GM23338 (cell line): ENCODE data around the gene IL13. TPM values are rescaled to one million over a fixed set of nuclear protein-coding genes. Genes with fewer than 3 reads are reported as not detected.

ENCODE experiments used
- ATAC-seq: fragments of 200-7000 bp; cut with Tn5 transposase; 3 replicates; pipeline ENCODE4 v1.9.1; 2020
- DNase-seq: peaks from one replicate; pipeline ENCODE4 v3.0.0-alpha.2; 2015; ENCODE audit warnings: low spot score
- H2AFZ ChIP-seq: fragments of 200-600 bp; sonication (generic); 2 replicates; pipeline ENCODE4 v1.8.0; 2016; ENCODE audit warnings: antibody characterized with exemption, mild to moderate bottlenecking, moderate library complexity
- H3F3A ChIP-seq: fragments of 200-600 bp; sonication (generic); replicated peaks from 2 replicates; pipeline ENCODE4 v1.8.0; 2017; ENCODE audit warnings: antibody characterized with exemption, mixed run types, low read depth
- H3K27ac ChIP-seq: fragments of 200-600 bp; sonication (generic); 2 replicates; pipeline ENCODE4 v1.6.1; 2016; ENCODE audit warnings: low read depth
- H3K27me3 ChIP-seq: fragments of 200-600 bp; sonication (generic); 2 replicates; pipeline ENCODE4 v1.8.0; 2016; ENCODE audit warnings: mild to moderate bottlenecking, mixed run types, moderate library complexity; ENCODE audit not compliant: insufficient read depth
- H3K36me3 ChIP-seq: fragments of 200-600 bp; sonication (generic); 2 replicates; pipeline ENCODE4 v1.8.0; 2016; ENCODE audit warnings: mild to moderate bottlenecking; ENCODE audit not compliant: insufficient read depth
- H3K4me1 ChIP-seq: fragments of 200-600 bp; sonication (generic); 2 replicates; pipeline ENCODE4 v1.8.0; 2016; ENCODE audit warnings: mild to moderate bottlenecking, moderate library complexity; ENCODE audit not compliant: insufficient read depth
- H3K4me2 ChIP-seq: fragments of 200-600 bp; sonication (generic); 2 replicates; pipeline ENCODE4 v1.7.1; 2017; ENCODE audit warnings: mixed run types
- H3K4me3 ChIP-seq: fragments of 200-600 bp; sonication (generic); 2 replicates; pipeline ENCODE4 v1.6.1; 2016; ENCODE audit warnings: mixed run types
- H3K79me2 ChIP-seq: fragments of 200-600 bp; sonication (generic); replicated peaks from 2 replicates; pipeline ENCODE4 v1.8.0; 2017; ENCODE audit warnings: mild to moderate bottlenecking; ENCODE audit not compliant: insufficient read depth
- H3K9me2 ChIP-seq: fragments of 200-600 bp; sonication (generic); 2 replicates; pipeline ENCODE4 v1.8.0; 2017; ENCODE audit not compliant: insufficient read depth
- H4K20me1 ChIP-seq: fragments of 200-600 bp; sonication (generic); replicated peaks from 2 replicates; pipeline ENCODE4 v1.8.0; 2017; ENCODE audit warnings: mild to moderate bottlenecking; ENCODE audit not compliant: insufficient read depth
- H3K27ac Mint-ChIP-seq: 2 replicates; pipeline ENCODE4 v1.8.0; 2020; ENCODE audit warnings: inconsistent platforms, mild to moderate bottlenecking, moderate library complexity, mixed read lengths
- H3K27me3 Mint-ChIP-seq: 3 replicates; pipeline ENCODE4 v1.8.0; 2022; ENCODE audit warnings: low read depth, mild to moderate bottlenecking, moderate library complexity, mixed read lengths, inconsistent platforms; ENCODE audit not compliant: insufficient read depth, poor library complexity
- H3K36me3 Mint-ChIP-seq: 3 replicates; pipeline ENCODE4 v1.8.0; 2021; ENCODE audit warnings: low read depth, mild to moderate bottlenecking, inconsistent platforms, moderate library complexity, mixed read lengths
- H3K4me1 Mint-ChIP-seq: 3 replicates; pipeline ENCODE4 v1.8.0; 2020; ENCODE audit warnings: mild to moderate bottlenecking, inconsistent platforms, mixed read lengths
- H3K4me3 Mint-ChIP-seq: 3 replicates; pipeline ENCODE4 v1.8.0; 2021; ENCODE audit warnings: moderate library complexity, mild to moderate bottlenecking, inconsistent platforms, mixed read lengths
- H3K9me3 Mint-ChIP-seq: 3 replicates; pipeline ENCODE4 v1.8.0; 2020; ENCODE audit warnings: moderate library complexity, mild to moderate bottlenecking, inconsistent platforms, mixed read lengths
- CREB1 ChIP-seq: fragments of 250-450 bp; sonication (Bioruptor Pico); IDR thresholded peaks from 2 replicates; pipeline ENCODE4 v1.5.0; 2020; ENCODE audit warnings: low read depth, mild to moderate bottlenecking, moderate library complexity
- JUNB ChIP-seq: IDR thresholded peaks from one replicate; pipeline ENCODE4 v1.6.1; 2016; ENCODE audit warnings: antibody characterized with exemption; ENCODE audit not compliant: unreplicated experiment
- POLR2AphosphoS5 ChIP-seq: IDR thresholded peaks from 2 replicates; pipeline ENCODE4 v1.6.1; 2016; ENCODE audit warnings: antibody characterized with exemption, low read depth
- STAT1 ChIP-seq: IDR thresholded peaks from one replicate; pipeline ENCODE4 v1.6.1; 2016; ENCODE audit warnings: antibody characterized with exemption; ENCODE audit not compliant: unreplicated experiment
- ZNF331 ChIP-seq: fragments of 250-450 bp; sonication (Bioruptor Pico); IDR thresholded peaks from 2 replicates; pipeline ENCODE4 v1.5.0; 2020; ENCODE audit warnings: low read depth, mild to moderate bottlenecking, moderate library complexity
- polyA plus RNA-seq: library from polyadenylated mRNA; unstranded; fragments of >200 nt; fragmentation: Nextera tagmentation; extraction: Ambion mirVana; gene quantifications from 2 replicates; pipeline ENCODE4 v1.2.1, GENCODE V29; 2016
- total RNA-seq: library from RNA; depleted of rRNA; stranded (reverse); fragments of >200 nt; shearing (Covaris generic); gene quantifications from 2 replicates; pipeline ENCODE4 v1.2.3, GENCODE V29; 2014
- TF ChIP-seq, protein P1 (sequence below): IDR thresholded peaks from one replicate; pipeline ENCODE4 v1.6.1; 2018; ENCODE audit warnings: antibody characterized with exemption; ENCODE audit not compliant: unreplicated experiment
- TF ChIP-seq, protein P2 (sequence below), 2 experiments: fragments of 200-600 bp in 1 of 2; sonication (generic) in 1 of 2; conservative IDR thresholded peaks; 2 replicates each; pipeline versions ENCODE4 v1.5.1 to v1.6.1; 2016 to 2017; ENCODE audit warnings: antibody characterized with exemption in 2 of 2, low read depth in 2 of 2, mild to moderate bottlenecking in 2 of 2, moderate library complexity in 1 of 2
- TF ChIP-seq, protein P3 (sequence below): IDR thresholded peaks from 2 replicates; pipeline ENCODE4 v1.6.1; 2016; ENCODE audit warnings: antibody characterized with exemption
- TF ChIP-seq, protein P4 (sequence below): fragments of 250-450 bp; sonication (Bioruptor Pico); IDR thresholded peaks from 2 replicates; pipeline ENCODE4 v1.5.0; 2020; ENCODE audit warnings: mild to moderate bottlenecking, moderate library complexity

IL13 gene
- total and polyA plus RNA-seq, 2 experiments from 2014 or later: not detected

DNA sequence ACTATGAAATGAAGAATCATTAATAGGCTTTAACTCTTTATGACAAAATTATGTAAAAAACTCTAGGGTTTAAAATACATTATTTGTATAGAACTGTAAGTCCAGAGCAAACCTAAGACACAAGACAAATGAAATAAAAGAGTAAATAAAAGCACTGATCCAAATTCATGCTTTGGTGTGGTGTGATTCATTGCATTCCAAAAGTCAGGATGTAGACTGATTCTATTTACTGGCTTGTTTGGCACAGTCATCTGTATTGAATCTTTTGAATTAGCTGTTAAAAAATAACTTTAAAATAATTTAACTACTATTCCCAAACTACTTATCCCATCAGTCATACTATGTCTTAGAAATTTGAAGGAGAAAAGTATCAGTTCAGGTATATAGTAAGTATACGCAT is 46.9 kb downstream of the IL13 start:
- Histone ChIP-seq H3F3A (no peaks in the 10 kb centered on the region), H3K27ac (no peak overlapping the region), H2AFZ (no peak overlapping the region), H3K27me3 (no peaks in the 10 kb centered on the region), H3K4me1 (no peaks in the 10 kb centered on the region), H3K9me2 (no peaks in the 10 kb centered on the region), H3K4me2 (no peak overlapping the region), H3K4me3 (no peak overlapping the region), H3K79me2 (no peaks in the 10 kb centered on the region), H3K36me3 (no peaks in the 10 kb centered on the region), H4K20me1 (no peaks in the 10 kb centered on the region)
- H3K4me3 Mint-ChIP-seq: no peak overlapping the region
- no peaks in the 10 kb centered on the region; the same call in 2 of the 3 replicates for H3K4me1 Mint-ChIP-seq
- TF ChIP-seq ZNF331 (CRISPR knock-in tag) (no peak), POLR2AphosphoS5 (no peak)
- no peak for DNase-seq
- H3K9me3 Mint-ChIP-seq: no peaks in the 10 kb centered on the region
- no peak for ATAC-seq
- no peak overlapping the region for H3K27ac Mint-ChIP-seq
- H3K36me3 Mint-ChIP-seq: peaks cover 18% of the 10 kb centered on the region; the same call in 2 of the 3 replicates
- H3K27me3 Mint-ChIP-seq: no peaks in the 10 kb centered on the region

DNA sequence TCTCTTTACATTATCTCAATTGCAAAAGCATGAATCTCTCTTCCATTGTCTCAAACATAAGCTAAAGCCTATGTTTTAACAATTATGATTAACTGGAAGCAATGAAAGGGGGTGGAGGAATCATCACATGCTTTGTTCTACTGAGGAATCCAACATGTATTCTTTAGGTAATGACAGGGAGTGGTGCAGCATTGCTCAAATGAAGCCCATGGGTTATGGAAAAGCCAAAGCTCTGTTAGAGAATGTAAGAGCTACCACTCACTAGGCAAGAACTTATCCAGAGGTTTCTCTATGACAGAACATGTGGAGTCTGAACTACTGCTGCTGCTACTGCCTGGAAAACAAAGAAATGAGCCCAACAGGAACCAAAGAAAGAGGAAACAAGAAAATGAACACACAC is 50.7 kb downstream of the IL13 start:
- no peaks in the 10 kb centered on the region for H3F3A ChIP-seq
- H3K4me1 ChIP-seq: no peaks in the 10 kb centered on the region
- no peaks in the 10 kb centered on the region; the same call in 2 of the 3 replicates for H3K4me1 Mint-ChIP-seq
- H3K27me3 ChIP-seq: no peaks in the 10 kb centered on the region
- H3K4me3 Mint-ChIP-seq: no peak overlapping the region
- H4K20me1 ChIP-seq: no peaks in the 10 kb centered on the region
- DNase-seq: no peak
- no peak for ATAC-seq
- no peak overlapping the region for H3K27ac Mint-ChIP-seq
- H3K79me2 ChIP-seq: no peaks in the 10 kb centered on the region
- H3K4me2 ChIP-seq: no peak overlapping the region
- no peaks in the 10 kb centered on the region for H3K27me3 Mint-ChIP-seq
- no peaks in the 10 kb centered on the region for H3K9me2 ChIP-seq
- H3K27ac ChIP-seq: no peak overlapping the region
- H2AFZ ChIP-seq: no peak overlapping the region
- no peak overlapping the region for H3K4me3 ChIP-seq
- no peaks in the 10 kb centered on the region for H3K36me3 ChIP-seq
- no peaks in the 10 kb centered on the region for H3K36me3 Mint-ChIP-seq
- H3K9me3 Mint-ChIP-seq: no peaks in the 10 kb centered on the region
- TF ChIP-seq JUNB (no peak), ZNF331 (CRISPR knock-in tag) (no peak), POLR2AphosphoS5 (no peak), CREB1 (CRISPR knock-in tag) (no peak), STAT1 (no peak)
- TF ChIP-seq, protein P1, sequence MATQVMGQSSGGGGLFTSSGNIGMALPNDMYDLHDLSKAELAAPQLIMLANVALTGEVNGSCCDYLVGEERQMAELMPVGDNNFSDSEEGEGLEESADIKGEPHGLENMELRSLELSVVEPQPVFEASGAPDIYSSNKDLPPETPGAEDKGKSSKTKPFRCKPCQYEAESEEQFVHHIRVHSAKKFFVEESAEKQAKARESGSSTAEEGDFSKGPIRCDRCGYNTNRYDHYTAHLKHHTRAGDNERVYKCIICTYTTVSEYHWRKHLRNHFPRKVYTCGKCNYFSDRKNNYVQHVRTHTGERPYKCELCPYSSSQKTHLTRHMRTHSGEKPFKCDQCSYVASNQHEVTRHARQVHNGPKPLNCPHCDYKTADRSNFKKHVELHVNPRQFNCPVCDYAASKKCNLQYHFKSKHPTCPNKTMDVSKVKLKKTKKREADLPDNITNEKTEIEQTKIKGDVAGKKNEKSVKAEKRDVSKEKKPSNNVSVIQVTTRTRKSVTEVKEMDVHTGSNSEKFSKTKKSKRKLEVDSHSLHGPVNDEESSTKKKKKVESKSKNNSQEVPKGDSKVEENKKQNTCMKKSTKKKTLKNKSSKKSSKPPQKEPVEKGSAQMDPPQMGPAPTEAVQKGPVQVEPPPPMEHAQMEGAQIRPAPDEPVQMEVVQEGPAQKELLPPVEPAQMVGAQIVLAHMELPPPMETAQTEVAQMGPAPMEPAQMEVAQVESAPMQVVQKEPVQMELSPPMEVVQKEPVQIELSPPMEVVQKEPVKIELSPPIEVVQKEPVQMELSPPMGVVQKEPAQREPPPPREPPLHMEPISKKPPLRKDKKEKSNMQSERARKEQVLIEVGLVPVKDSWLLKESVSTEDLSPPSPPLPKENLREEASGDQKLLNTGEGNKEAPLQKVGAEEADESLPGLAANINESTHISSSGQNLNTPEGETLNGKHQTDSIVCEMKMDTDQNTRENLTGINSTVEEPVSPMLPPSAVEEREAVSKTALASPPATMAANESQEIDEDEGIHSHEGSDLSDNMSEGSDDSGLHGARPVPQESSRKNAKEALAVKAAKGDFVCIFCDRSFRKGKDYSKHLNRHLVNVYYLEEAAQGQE: no peak
- TF ChIP-seq, protein P2, sequence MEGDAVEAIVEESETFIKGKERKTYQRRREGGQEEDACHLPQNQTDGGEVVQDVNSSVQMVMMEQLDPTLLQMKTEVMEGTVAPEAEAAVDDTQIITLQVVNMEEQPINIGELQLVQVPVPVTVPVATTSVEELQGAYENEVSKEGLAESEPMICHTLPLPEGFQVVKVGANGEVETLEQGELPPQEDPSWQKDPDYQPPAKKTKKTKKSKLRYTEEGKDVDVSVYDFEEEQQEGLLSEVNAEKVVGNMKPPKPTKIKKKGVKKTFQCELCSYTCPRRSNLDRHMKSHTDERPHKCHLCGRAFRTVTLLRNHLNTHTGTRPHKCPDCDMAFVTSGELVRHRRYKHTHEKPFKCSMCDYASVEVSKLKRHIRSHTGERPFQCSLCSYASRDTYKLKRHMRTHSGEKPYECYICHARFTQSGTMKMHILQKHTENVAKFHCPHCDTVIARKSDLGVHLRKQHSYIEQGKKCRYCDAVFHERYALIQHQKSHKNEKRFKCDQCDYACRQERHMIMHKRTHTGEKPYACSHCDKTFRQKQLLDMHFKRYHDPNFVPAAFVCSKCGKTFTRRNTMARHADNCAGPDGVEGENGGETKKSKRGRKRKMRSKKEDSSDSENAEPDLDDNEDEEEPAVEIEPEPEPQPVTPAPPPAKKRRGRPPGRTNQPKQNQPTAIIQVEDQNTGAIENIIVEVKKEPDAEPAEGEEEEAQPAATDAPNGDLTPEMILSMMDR (conservative IDR thresholded peaks at IDR 0.05; ENCODE audit: low read depth in 2 of 2): no peak
- TF ChIP-seq, protein P3, sequence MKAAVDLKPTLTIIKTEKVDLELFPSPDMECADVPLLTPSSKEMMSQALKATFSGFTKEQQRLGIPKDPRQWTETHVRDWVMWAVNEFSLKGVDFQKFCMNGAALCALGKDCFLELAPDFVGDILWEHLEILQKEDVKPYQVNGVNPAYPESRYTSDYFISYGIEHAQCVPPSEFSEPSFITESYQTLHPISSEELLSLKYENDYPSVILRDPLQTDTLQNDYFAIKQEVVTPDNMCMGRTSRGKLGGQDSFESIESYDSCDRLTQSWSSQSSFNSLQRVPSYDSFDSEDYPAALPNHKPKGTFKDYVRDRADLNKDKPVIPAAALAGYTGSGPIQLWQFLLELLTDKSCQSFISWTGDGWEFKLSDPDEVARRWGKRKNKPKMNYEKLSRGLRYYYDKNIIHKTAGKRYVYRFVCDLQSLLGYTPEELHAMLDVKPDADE: no peak
- TF ChIP-seq, protein P4, sequence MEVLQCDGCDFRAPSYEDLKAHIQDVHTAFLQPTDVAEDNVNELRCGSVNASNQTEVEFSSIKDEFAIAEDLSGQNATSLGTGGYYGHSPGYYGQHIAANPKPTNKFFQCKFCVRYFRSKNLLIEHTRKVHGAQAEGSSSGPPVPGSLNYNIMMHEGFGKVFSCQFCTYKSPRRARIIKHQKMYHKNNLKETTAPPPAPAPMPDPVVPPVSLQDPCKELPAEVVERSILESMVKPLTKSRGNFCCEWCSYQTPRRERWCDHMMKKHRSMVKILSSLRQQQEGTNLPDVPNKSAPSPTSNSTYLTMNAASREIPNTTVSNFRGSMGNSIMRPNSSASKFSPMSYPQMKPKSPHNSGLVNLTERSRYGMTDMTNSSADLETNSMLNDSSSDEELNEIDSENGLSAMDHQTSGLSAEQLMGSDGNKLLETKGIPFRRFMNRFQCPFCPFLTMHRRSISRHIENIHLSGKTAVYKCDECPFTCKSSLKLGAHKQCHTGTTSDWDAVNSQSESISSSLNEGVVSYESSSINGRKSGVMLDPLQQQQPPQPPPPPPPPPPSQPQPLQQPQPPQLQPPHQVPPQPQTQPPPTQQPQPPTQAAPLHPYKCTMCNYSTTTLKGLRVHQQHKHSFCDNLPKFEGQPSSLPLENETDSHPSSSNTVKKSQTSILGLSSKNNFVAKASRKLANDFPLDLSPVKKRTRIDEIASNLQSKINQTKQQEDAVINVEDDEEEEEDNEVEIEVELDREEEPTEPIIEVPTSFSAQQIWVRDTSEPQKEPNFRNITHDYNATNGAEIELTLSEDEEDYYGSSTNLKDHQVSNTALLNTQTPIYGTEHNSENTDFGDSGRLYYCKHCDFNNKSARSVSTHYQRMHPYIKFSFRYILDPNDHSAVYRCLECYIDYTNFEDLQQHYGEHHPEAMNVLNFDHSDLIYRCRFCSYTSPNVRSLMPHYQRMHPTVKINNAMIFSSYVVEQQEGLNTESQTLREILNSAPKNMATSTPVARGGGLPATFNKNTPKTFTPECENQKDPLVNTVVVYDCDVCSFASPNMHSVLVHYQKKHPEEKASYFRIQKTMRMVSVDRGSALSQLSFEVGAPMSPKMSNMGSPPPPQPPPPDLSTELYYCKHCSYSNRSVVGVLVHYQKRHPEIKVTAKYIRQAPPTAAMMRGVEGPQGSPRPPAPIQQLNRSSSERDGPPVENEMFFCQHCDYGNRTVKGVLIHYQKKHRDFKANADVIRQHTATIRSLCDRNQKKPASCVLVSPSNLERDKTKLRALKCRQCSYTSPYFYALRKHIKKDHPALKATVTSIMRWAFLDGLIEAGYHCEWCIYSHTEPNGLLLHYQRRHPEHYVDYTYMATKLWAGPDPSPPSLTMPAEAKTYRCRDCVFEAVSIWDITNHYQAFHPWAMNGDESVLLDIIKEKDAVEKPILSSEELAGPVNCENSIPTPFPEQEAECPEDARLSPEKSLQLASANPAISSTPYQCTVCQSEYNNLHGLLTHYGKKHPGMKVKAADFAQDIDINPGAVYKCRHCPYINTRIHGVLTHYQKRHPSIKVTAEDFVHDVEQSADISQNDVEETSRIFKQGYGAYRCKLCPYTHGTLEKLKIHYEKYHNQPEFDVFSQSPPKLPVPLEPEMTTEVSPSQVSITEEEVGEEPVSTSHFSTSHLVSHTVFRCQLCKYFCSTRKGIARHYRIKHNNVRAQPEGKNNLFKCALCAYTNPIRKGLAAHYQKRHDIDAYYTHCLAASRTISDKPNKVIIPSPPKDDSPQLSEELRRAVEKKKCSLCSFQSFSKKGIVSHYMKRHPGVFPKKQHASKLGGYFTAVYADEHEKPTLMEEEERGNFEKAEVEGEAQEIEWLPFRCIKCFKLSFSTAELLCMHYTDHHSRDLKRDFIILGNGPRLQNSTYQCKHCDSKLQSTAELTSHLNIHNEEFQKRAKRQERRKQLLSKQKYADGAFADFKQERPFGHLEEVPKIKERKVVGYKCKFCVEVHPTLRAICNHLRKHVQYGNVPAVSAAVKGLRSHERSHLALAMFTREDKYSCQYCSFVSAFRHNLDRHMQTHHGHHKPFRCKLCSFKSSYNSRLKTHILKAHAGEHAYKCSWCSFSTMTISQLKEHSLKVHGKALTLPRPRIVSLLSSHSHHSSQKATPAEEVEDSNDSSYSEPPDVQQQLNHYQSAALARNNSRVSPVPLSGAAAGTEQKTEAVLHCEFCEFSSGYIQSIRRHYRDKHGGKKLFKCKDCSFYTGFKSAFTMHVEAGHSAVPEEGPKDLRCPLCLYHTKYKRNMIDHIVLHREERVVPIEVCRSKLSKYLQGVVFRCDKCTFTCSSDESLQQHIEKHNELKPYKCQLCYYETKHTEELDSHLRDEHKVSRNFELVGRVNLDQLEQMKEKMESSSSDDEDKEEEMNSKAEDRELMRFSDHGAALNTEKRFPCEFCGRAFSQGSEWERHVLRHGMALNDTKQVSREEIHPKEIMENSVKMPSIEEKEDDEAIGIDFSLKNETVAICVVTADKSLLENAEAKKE (CRISPR knock-in tag): no peak
